ENCODE data around the gene RAB11FIP4. TPM values are rescaled to one million over a fixed set of nuclear protein-coding genes. Genes with fewer than 3 reads are reported as not detected.

Gene RAB11FIP4
- total RNA-seq, 1 experiment from 2014 or later: 10.8 TPM

- Histone ChIP-seq H3K36me3 (ENCODE audit: control insufficient read depth, insufficient read depth, low read length) (peaks cover 42% of the 10 kb centered on the region), H3K4me3 (ENCODE audit: low read depth in 2 of 2, low read length in 2 of 2) (no peak overlapping the region), H3K27me3 (ENCODE audit: control insufficient read depth, insufficient read depth, low read length) (no peaks in the 10 kb centered on the region), H3K4me1 (ENCODE audit: control insufficient read depth, insufficient read depth, low read length) (no peaks in the 10 kb centered on the region), H3K9me3 (ENCODE audit: control insufficient read depth, insufficient read depth, low read depth, low read length) (no peaks in the 10 kb centered on the region), H3K27ac (ENCODE audit: low read length) (no peak overlapping the region)
- no TSS peak for BruUV-seq (replicated peaks)
- in situ Hi-C loops (cut with HindIII; ENCODE audit: low pct_unique_long_range_greater_than_20kb, low sequenced_read_pairs) (no loop called here), intact Hi-C loops (cut with micrococcal nuclease; ENCODE audit: unreplicated experiment) (no loop called here)
- no peak for ATAC-seq
- TF ChIP-seq REST (IDR thresholded peaks at IDR 0.05; ENCODE audit: insufficient read depth in 1 of 2, low read depth in 2 of 2, low read length in 1 of 2) (no peak), POLR2AphosphoS5 (IDR thresholded peaks at IDR 0.05; ENCODE audit: low read depth, low read length) (no peak), CTCF (IDR thresholded peaks at IDR 0.05) (no peak), SIN3A (IDR thresholded peaks at IDR 0.05; ENCODE audit: borderline replicate concordance, insufficient read depth, low read depth, low read length) (no peak), TCF7L2 (IDR thresholded peaks at IDR 0.05; ENCODE audit: low read depth, low read length) (no peak)
- no peak for DNase-seq (ENCODE audit: low read depth, low spot score)
- POLR2A ChIA-PET: no interaction called here
- CTCF ChIA-PET: no interaction called here
Observed at GRCh38 chr17:31357091-31357490, 34.4 kb upstream of the RAB11FIP4 start.

- TF ChIP-seq POLR2AphosphoS5 (IDR thresholded peaks at IDR 0.05; ENCODE audit: low read depth, low read length) (no peak), CTCF (IDR thresholded peaks at IDR 0.05) (no peak), SIN3A (IDR thresholded peaks at IDR 0.05; ENCODE audit: borderline replicate concordance, insufficient read depth, low read depth, low read length) (no peak), REST (IDR thresholded peaks at IDR 0.05; ENCODE audit: insufficient read depth in 1 of 2, low read depth in 2 of 2, low read length in 1 of 2) (no peak), TCF7L2 (IDR thresholded peaks at IDR 0.05; ENCODE audit: low read depth, low read length) (no peak)
- Histone ChIP-seq H3K4me1 (ENCODE audit: control insufficient read depth, insufficient read depth, low read length) (no peaks in the 10 kb centered on the region), H3K9me3 (ENCODE audit: control insufficient read depth, insufficient read depth, low read depth, low read length) (no peaks in the 10 kb centered on the region), H3K27ac (ENCODE audit: low read length) (no peak overlapping the region), H3K27me3 (ENCODE audit: control insufficient read depth, insufficient read depth, low read length) (no peaks in the 10 kb centered on the region), H3K36me3 (ENCODE audit: control insufficient read depth, insufficient read depth, low read length) (peaks cover 44% of the 10 kb centered on the region), H3K4me3 (ENCODE audit: low read depth in 2 of 2, low read length in 2 of 2) (no peak overlapping the region)
- BruUV-seq (replicated peaks): no TSS peak
- ChIA-PET POLR2A (no interaction called here), CTCF (no interaction called here)
- DNase-seq (ENCODE audit: low read depth, low spot score) (no peak), ATAC-seq (no peak)
- intact Hi-C loops (cut with micrococcal nuclease; ENCODE audit: unreplicated experiment) (no loop called here), in situ Hi-C loops (cut with HindIII; ENCODE audit: low pct_unique_long_range_greater_than_20kb, low sequenced_read_pairs) (no loop called here)
Observed at GRCh38 chr17:31357839-31358394, 33.6 kb upstream of the RAB11FIP4 start.
